WI38 (cell line): ENCODE data around the gene CDKN2C.

ENCODE experiments used
- H3K4me3 ChIP-seq: 2 replicates; pipeline ENCODE4 v1.5.1; 2011; ENCODE audit warnings: low read depth, mild to moderate bottlenecking, control low read depth, low read length
- CTCF ChIP-seq: IDR thresholded peaks from 2 replicates; pipeline ENCODE4 v1.5.1; 2012; ENCODE audit warnings: low read depth, mild to moderate bottlenecking, control low read depth, low read length

The CDKN2C gene

DNA sequence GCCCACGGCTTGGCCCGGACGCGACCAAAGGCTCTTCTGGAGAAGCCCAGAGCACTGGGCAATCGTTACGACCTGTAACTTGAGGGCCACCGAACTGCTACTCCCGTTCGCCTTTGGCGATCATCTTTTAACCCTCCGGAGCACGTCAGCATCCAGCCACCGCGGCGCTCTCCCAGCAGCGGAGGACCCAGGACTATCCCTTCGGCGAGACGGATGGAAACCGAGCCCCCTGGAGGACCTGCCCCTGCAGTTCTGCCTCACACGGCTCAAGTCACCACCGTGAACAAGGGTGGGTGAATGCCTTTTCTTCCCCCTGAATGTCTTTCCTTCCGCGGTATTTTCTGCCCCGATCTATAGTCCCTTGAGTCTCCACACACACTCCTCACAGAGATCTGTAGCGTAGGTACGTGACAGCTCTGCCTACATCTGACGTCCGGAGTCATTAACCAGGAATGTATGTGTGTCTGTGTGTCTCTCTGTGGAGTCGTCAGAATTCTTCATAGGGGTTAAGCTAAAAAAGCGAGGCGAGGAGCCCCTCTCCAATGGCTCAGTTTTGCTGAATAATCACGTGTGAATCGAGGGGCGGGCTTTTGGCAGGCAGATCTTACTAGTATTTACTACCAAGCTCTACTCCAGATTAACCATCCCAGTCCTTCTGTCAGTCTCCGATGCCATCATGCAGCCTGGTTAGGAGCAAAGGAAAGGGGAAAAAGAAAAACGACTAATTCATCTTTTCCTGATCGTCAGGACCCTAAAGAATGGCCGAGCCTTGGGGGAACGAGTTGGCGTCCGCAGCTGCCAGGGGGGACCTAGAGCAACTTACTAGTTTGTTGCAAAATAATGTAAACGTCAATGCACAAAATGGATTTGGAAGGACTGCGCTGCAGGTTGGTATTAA, at the start of gene CDKN2C:
TSS of gene CDKN2C (plus strand) at position 635 of the 898 bp plus-strand sequence. CDS start at position 759, 124 bp downstream.
- no peak for TF ChIP-seq CTCF

GRCh38 chr1:50920409-50920808, 49.6 kb upstream of the CDKN2C start:
- H3K4me3 ChIP-seq: no peak overlapping the region
- TF ChIP-seq CTCF: no peak

More for the DNA sequence above, at the start of gene CDKN2C:
- peak within 1 kb of the TSS; percentile 94 for H3K4me3 ChIP-seq

DNA sequence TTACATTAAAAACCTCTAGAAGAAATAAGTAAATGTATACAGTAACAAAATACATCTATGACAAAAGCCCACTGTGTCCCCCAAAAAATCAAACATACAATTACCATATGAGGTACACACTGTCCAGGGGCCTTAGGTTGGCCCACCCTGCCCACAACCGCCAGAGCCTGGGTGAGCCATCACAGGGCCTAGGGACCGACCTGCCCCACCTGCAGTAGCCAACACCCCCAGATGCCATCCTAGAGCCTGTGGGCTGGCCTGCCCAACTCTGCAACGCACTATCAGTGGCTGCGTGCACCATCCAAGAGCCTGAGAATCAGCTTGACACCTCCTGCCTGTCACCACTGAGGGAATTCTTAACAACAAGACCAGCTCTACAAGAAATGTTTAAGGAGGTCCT, 49.0 kb upstream of the CDKN2C start:
- no peak for TF ChIP-seq CTCF
- no peak overlapping the region for H3K4me3 ChIP-seq

DNA sequence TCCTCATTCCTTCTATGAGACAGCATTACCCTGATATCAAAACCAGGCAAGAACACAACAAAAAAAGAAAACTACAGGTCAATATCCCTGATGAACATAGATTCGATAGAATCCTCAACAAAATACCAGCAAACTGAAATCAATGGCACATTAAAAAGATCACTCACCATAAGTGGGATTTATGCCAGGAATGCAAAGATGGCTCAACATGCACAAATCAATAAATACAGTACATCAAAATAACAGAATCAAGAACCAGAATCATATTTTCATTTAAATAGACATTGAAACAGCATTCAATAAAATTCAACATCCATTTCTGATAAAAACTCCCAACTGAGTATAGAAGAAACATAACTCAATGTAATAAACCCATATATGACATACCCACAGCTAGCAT, 46.5 kb upstream of the CDKN2C start:
- TF ChIP-seq CTCF: no peak
- H3K4me3 ChIP-seq: no peak overlapping the region

DNA sequence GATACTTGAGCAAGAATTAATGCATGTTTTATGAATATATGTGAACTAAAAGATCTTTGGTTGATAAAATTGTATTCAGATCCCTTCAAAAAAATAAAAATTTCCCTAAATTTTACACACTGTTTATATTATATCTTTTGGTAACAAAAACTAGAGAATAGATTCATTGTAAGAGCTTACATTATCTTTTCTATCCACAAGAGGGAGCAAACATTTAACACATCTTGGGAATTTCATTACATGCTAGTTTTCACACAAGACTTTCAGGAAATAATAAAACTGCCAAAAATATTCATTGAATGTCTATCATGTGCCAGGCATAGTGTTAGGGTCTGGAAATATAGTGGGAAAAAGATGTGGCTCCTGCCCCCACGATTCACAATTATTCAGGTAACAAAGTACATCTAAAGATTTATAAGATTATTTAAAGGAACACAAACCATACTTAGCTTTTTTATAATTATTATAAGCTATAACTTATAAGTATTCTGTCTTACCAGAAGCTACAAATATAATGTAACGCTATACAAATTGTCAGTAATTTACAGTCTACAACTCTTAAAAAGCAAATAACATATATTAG, 40.6 kb upstream of the CDKN2C start:
- H3K4me3 ChIP-seq: no peak overlapping the region
- TF ChIP-seq CTCF: peak; percentile 32; the same call in 1 of the 2 replicates

GRCh38 chr1:50930193-50930592, 39.9 kb upstream of the CDKN2C start:
- H3K4me3 ChIP-seq: no peak overlapping the region
- no peak for TF ChIP-seq CTCF
